Measurements from ENCODE around the gene TTC29. TPM values are rescaled to one million over a fixed set of nuclear protein-coding genes. Genes with fewer than 3 reads are reported as not detected.
"Not testable (repeated sequence)": the region's sequence is repeated elsewhere in the genome, so short reads cannot be mapped to it uniquely, and the experiment has no call there.

The TTC29 gene
- total RNA-seq, 1 experiment from 2014 or later: 0.21 TPM

GRCh38 chr4:146699910-146700309, 245.8 kb downstream of the TTC29 start:
- CTCF ChIA-PET: no interaction called here

GRCh38 chr4:146674829-146675570, 270.7 kb downstream of the TTC29 start:
- CTCF ChIA-PET: no interaction called here
- no peaks in the 10 kb centered on the region for H3K27me3 ChIP-seq (replicated peaks; ENCODE audit: insufficient read depth, low read depth, low read length, poor library complexity)
- POLR2A ChIA-PET (ENCODE audit: low non-redundant PET): no interaction called here
- H3K9me3 ChIP-seq (ENCODE audit: low read depth, low read length, poor library complexity, severe bottlenecking): no peaks in the 10 kb centered on the region
- TF ChIP-seq CTCF (conservative IDR thresholded peaks at IDR 0.05; ENCODE audit: low read depth, low read length): no peak
- TF ChIP-seq EZH2 (IDR thresholded peaks at IDR 0.05; ENCODE audit: borderline replicate concordance, low read depth, low read length, poor library complexity, severe bottlenecking): no peak
- no peak for DNase-seq (ENCODE audit: low spot score)
- H3K4me3 ChIP-seq (ENCODE audit: low read depth, low read length, poor library complexity, severe bottlenecking): no peak overlapping the region
- intact Hi-C loops (cut with micrococcal nuclease; ENCODE audit: unreplicated experiment): no loop called here
- H3K36me3 ChIP-seq (ENCODE audit: insufficient read depth, low read length, poor library complexity, severe bottlenecking): no peaks in the 10 kb centered on the region
- no TSS peak for BruUV-seq (replicated peaks)
- no peak overlapping the region for H3K27ac ChIP-seq (ENCODE audit: low read depth, low read length, poor library complexity, severe bottlenecking)
- no peaks in the 10 kb centered on the region for H3K4me1 ChIP-seq (ENCODE audit: insufficient read depth, low read length, poor library complexity, severe bottlenecking)

More at GRCh38 chr4:146699910-146700309, 245.8 kb downstream of the TTC29 start:
- POLR2A ChIA-PET (ENCODE audit: low non-redundant PET): no interaction called here
- H3K4me1 ChIP-seq (ENCODE audit: insufficient read depth, low read length, poor library complexity, severe bottlenecking): no peaks in the 10 kb centered on the region
- no peak overlapping the region for H3K27ac ChIP-seq (ENCODE audit: low read depth, low read length, poor library complexity, severe bottlenecking)
- no TSS peak for BruUV-seq (replicated peaks)
- no peaks in the 10 kb centered on the region for H3K36me3 ChIP-seq (ENCODE audit: insufficient read depth, low read length, poor library complexity, severe bottlenecking)
- TF ChIP-seq EZH2 (IDR thresholded peaks at IDR 0.05; ENCODE audit: borderline replicate concordance, low read depth, low read length, poor library complexity, severe bottlenecking) (no peak), CTCF (conservative IDR thresholded peaks at IDR 0.05; ENCODE audit: low read depth, low read length) (no peak)
- H3K9me3 ChIP-seq (ENCODE audit: low read depth, low read length, poor library complexity, severe bottlenecking): no peaks in the 10 kb centered on the region
- DNase-seq (ENCODE audit: low spot score): no peak
- H3K27me3 ChIP-seq (replicated peaks; ENCODE audit: insufficient read depth, low read depth, low read length, poor library complexity): no peaks in the 10 kb centered on the region
- intact Hi-C loops (cut with micrococcal nuclease; ENCODE audit: unreplicated experiment): no loop called here
- no peak overlapping the region for H3K4me3 ChIP-seq (ENCODE audit: low read depth, low read length, poor library complexity, severe bottlenecking)

- POLR2A ChIA-PET (ENCODE audit: low non-redundant PET); DNase-seq (ENCODE audit: low spot score); BruUV-seq (replicated peaks): not testable (repeated sequence)
These were observed 281.7 kb downstream of the TTC29 start for GRCh38 chr4:146663968-146664311.

GRCh38 chr4:146661367-146661766, 284.3 kb downstream of the TTC29 start:
- Histone ChIP-seq H3K27ac (ENCODE audit: low read depth, low read length, poor library complexity, severe bottlenecking) (no peak overlapping the region), H3K27me3 (replicated peaks; ENCODE audit: insufficient read depth, low read depth, low read length, poor library complexity) (no peaks in the 10 kb centered on the region), H3K9me3 (ENCODE audit: low read depth, low read length, poor library complexity, severe bottlenecking) (no peaks in the 10 kb centered on the region), H3K4me1 (ENCODE audit: insufficient read depth, low read length, poor library complexity, severe bottlenecking) (peaks cover 15% of the 10 kb centered on the region), H3K4me3 (ENCODE audit: low read depth, low read length, poor library complexity, severe bottlenecking) (no peak overlapping the region), H3K36me3 (ENCODE audit: insufficient read depth, low read length, poor library complexity, severe bottlenecking) (no peaks in the 10 kb centered on the region)
- BruUV-seq (replicated peaks): no TSS peak
- CTCF ChIA-PET: no interaction called here
- TF ChIP-seq EZH2 (IDR thresholded peaks at IDR 0.05; ENCODE audit: borderline replicate concordance, low read depth, low read length, poor library complexity, severe bottlenecking): no peak
- TF ChIP-seq CTCF (conservative IDR thresholded peaks at IDR 0.05; ENCODE audit: low read depth, low read length): no peak
- POLR2A ChIA-PET (ENCODE audit: low non-redundant PET): no interaction called here
- intact Hi-C loops (cut with micrococcal nuclease; ENCODE audit: unreplicated experiment): no loop called here
- DNase-seq (ENCODE audit: low spot score): peak; percentile 60

More at GRCh38 chr4:146663968-146664311, 281.7 kb downstream of the TTC29 start:
- H3K9me3 ChIP-seq (ENCODE audit: low read depth, low read length, poor library complexity, severe bottlenecking); H3K4me3 ChIP-seq (ENCODE audit: low read depth, low read length, poor library complexity, severe bottlenecking); intact Hi-C loops (cut with micrococcal nuclease; ENCODE audit: unreplicated experiment); H3K27me3 ChIP-seq (replicated peaks; ENCODE audit: insufficient read depth, low read depth, low read length, poor library complexity); H3K27ac ChIP-seq (ENCODE audit: low read depth, low read length, poor library complexity, severe bottlenecking); CTCF ChIA-PET; H3K36me3 ChIP-seq (ENCODE audit: insufficient read depth, low read length, poor library complexity, severe bottlenecking): not testable (repeated sequence)
- H3K4me1 ChIP-seq (ENCODE audit: insufficient read depth, low read length, poor library complexity, severe bottlenecking): peaks cover 15% of the 10 kb centered on the region

Measured in A673 (cell line).